GM19452 (cell line): ENCODE results near the gene PNRC2.

Source experiments
- ATAC-seq: cut with Tn5 transposase; IDR thresholded peaks from one replicate; pipeline ENCODE4 v1.9.1; 2021; ENCODE audit not compliant: unreplicated experiment

PNRC2 gene

GRCh38 chr1:23959461-23960290 is at the start of gene PNRC2:
Gene PNRC2 (plus strand): TSS chr1:23959828. CDS start chr1:23961458, 1,630 bp downstream.
- peak; percentile 69 for ATAC-seq

- ATAC-seq = no peak
These were observed 49.5 kb upstream of the PNRC2 start for GRCh38 chr1:23910144-23910543.

GRCh38 chr1:23910553-23911246 is 48.9 kb upstream of the PNRC2 start:
- no peak for ATAC-seq

GRCh38 chr1:23911921-23912320 is 47.7 kb upstream of the PNRC2 start:
- ATAC-seq = no peak

- no peak for ATAC-seq
These were observed 46.3 kb upstream of the PNRC2 start, which contains the start of gene CNR2 for GRCh38 chr1:23913212-23913880. Gene CNR2 (minus strand): TSS chr1:23913362. CDS start chr1:23875617, 37,745 bp downstream.

- no peak for ATAC-seq
These were observed 44.7 kb upstream of the PNRC2 start for GRCh38 chr1:23914921-23915320.

- ATAC-seq = no peak
These were observed 44.2 kb upstream of the PNRC2 start for GRCh38 chr1:23915466-23915865.

- no peak for ATAC-seq
These were observed 43.2 kb upstream of the PNRC2 start for GRCh38 chr1:23916209-23917131.

- ATAC-seq = no peak
These were observed 37.2 kb upstream of the PNRC2 start for GRCh38 chr1:23922321-23922943.

GRCh38 chr1:23923592-23924499 is 35.8 kb upstream of the PNRC2 start:
- no peak for ATAC-seq

GRCh38 chr1:23924601-23925000 is 35.0 kb upstream of the PNRC2 start:
- no peak for ATAC-seq

- no peak for ATAC-seq
These were observed 34.3 kb upstream of the PNRC2 start for GRCh38 chr1:23925279-23925678.

- ATAC-seq = no peak
These were observed 32.5 kb upstream of the PNRC2 start for GRCh38 chr1:23927097-23927496.

GRCh38 chr1:23928789-23929188 is 30.8 kb upstream of the PNRC2 start:
- no peak for ATAC-seq

- ATAC-seq = no peak
These were observed 29.4 kb upstream of the PNRC2 start for GRCh38 chr1:23930270-23930669.

GRCh38 chr1:23930861-23931490 is 28.7 kb upstream of the PNRC2 start:
- no peak for ATAC-seq

GRCh38 chr1:23931491-23931880 is 28.1 kb upstream of the PNRC2 start:
- no peak for ATAC-seq

- ATAC-seq = no peak
These were observed 23.0 kb upstream of the PNRC2 start for GRCh38 chr1:23936481-23937176.
